DND-41 (cell line): Measurements from ENCODE around the gene PDZRN4.

Experiments
- EZH2 ChIP-seq: IDR thresholded peaks from 3 replicates; pipeline ENCODE4 v1.6.1; 2012; ENCODE audit warnings: borderline replicate concordance, low read depth, mild to moderate bottlenecking, moderate library complexity, low read length, inconsistent platforms; ENCODE audit not compliant: severe bottlenecking
- TF ChIP-seq, protein P1 (sequence below): IDR thresholded peaks from 2 replicates; pipeline ENCODE4 v1.5.1; 2012; ENCODE audit warnings: borderline replicate concordance, low read length, moderate library complexity, mild to moderate bottlenecking; ENCODE audit not compliant: poor library complexity, severe bottlenecking; ENCODE audit errors: extremely low read depth

DNA sequence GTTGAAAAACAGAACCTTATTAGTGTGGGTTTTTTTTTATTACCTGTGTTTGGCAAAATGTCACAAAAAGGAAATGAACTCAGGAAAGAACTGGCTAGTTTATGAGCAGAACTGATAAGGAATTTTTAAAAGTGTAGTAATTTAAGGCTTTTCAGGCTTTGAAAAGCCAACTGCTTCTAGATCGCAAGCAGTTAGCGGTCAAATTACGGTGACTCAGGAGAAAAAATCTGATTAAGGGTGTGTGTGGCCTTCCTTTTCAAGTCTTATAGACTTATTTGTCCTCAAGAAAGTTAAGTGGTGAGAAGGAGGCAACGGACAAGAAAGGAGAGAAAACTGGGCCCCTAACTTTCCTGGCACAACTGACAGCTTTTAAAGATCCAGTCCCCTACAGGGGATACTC is 33.4 kb downstream of the PDZRN4 start:
- TF ChIP-seq, protein P1, sequence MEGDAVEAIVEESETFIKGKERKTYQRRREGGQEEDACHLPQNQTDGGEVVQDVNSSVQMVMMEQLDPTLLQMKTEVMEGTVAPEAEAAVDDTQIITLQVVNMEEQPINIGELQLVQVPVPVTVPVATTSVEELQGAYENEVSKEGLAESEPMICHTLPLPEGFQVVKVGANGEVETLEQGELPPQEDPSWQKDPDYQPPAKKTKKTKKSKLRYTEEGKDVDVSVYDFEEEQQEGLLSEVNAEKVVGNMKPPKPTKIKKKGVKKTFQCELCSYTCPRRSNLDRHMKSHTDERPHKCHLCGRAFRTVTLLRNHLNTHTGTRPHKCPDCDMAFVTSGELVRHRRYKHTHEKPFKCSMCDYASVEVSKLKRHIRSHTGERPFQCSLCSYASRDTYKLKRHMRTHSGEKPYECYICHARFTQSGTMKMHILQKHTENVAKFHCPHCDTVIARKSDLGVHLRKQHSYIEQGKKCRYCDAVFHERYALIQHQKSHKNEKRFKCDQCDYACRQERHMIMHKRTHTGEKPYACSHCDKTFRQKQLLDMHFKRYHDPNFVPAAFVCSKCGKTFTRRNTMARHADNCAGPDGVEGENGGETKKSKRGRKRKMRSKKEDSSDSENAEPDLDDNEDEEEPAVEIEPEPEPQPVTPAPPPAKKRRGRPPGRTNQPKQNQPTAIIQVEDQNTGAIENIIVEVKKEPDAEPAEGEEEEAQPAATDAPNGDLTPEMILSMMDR, result no peak
- TF ChIP-seq EZH2, result no peak
